ENCODE data around the gene IFI6. TPM values are rescaled to one million over a fixed set of nuclear protein-coding genes. Genes with fewer than 3 reads are reported as not detected.

Gene IFI6
- total and polyA plus RNA-seq, 2 of the 13 experiments (the other 11 are each of a cell fraction or from before 2014, with no cell fraction given): 12.9 to 13.2 TPM

DNA sequence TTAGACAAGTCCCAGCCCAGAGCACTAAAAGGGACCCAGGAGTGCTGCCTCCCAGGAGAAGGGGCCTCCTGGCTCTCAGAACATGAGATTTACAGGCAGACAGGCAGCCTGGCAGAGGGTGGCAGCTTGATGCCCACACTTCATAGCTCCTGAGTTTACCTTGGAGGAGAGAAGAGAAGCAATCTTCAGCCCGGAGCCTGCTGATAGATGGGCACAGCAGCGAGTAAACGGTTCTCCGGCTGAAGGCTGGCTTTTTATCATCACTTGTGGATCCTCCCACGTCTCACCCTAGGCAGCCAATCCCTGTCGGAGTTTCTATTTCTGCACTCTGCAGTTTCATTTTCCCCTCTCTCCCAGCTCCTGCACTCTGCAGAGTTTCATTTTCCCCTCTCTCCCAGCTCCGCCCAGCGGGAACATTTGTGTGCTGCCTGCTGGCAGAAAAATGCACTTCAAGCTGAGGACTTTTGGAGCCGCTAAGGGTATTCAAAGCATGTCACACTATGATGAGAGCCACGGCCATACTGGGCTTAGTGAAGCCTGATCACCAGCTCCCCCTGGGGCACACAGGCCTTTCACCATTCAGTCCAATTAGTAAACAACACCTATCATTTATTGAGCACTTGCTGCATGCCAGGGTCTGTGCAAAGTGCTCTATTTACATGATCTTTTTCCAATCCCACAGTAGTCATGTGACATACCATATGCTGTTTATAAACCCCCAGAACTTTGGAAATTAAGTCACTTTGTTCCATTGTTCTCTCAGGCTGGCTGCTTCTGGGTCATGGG is at the start of gene IFI6 (continued):
- no peak for TF ChIP-seq CEBPG (CRISPR knock-in tag; IDR thresholded peaks at IDR 0.05)
- TF ChIP-seq, protein P1, sequence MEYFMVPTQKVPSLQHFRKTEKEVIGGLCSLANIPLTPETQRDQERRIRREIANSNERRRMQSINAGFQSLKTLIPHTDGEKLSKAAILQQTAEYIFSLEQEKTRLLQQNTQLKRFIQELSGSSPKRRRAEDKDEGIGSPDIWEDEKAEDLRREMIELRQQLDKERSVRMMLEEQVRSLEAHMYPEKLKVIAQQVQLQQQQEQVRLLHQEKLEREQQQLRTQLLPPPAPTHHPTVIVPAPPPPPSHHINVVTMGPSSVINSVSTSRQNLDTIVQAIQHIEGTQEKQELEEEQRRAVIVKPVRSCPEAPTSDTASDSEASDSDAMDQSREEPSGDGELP (IDR thresholded peaks at IDR 0.05; ENCODE audit: borderline replicate concordance, low read depth): peak; percentile 7; the same call in 1 of the 2 replicates
- TF ChIP-seq SALL1 (CRISPR knock-in tag; IDR thresholded peaks at IDR 0.05): peak; percentile 53; the same call in 1 of the 2 replicates
- TF ChIP-seq RFX1 (IDR thresholded peaks at IDR 0.05): no peak
- TF ChIP-seq ZNF770 (CRISPR knock-in tag; IDR thresholded peaks at IDR 0.05): no peak; the same call in 1 of the 2 replicates
- no peak for TF ChIP-seq SRSF4 (IDR thresholded peaks at IDR 0.05; ENCODE audit: low read depth, low read length, poor library complexity, severe bottlenecking)
- TF ChIP-seq ZNF3 (CRISPR knock-in tag; IDR thresholded peaks at IDR 0.05): no peak
- TF ChIP-seq ZSCAN21 (CRISPR knock-in tag; IDR thresholded peaks at IDR 0.05; ENCODE audit: borderline replicate concordance): no peak
- peak; percentile 31; the same call in 1 of the 2 replicates for TF ChIP-seq MAFF (IDR thresholded peaks at IDR 0.05; ENCODE audit: low read depth, low read length)
- TF ChIP-seq KAT7 (CRISPR knock-in tag; IDR thresholded peaks at IDR 0.05; ENCODE audit: borderline replicate concordance): no peak
- TF ChIP-seq, protein P2, sequence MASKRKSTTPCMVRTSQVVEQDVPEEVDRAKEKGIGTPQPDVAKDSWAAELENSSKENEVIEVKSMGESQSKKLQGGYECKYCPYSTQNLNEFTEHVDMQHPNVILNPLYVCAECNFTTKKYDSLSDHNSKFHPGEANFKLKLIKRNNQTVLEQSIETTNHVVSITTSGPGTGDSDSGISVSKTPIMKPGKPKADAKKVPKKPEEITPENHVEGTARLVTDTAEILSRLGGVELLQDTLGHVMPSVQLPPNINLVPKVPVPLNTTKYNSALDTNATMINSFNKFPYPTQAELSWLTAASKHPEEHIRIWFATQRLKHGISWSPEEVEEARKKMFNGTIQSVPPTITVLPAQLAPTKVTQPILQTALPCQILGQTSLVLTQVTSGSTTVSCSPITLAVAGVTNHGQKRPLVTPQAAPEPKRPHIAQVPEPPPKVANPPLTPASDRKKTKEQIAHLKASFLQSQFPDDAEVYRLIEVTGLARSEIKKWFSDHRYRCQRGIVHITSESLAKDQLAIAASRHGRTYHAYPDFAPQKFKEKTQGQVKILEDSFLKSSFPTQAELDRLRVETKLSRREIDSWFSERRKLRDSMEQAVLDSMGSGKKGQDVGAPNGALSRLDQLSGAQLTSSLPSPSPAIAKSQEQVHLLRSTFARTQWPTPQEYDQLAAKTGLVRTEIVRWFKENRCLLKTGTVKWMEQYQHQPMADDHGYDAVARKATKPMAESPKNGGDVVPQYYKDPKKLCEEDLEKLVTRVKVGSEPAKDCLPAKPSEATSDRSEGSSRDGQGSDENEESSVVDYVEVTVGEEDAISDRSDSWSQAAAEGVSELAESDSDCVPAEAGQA (IDR thresholded peaks at IDR 0.05; ENCODE audit: low read depth): no peak
- TF ChIP-seq, protein P2 (CRISPR knock-in tag; IDR thresholded peaks at IDR 0.05; ENCODE audit: borderline replicate concordance): no peak
- no peak for TF ChIP-seq AGO1 (IDR thresholded peaks at IDR 0.05; ENCODE audit: low read depth, low read length, poor library complexity, severe bottlenecking)
- TF ChIP-seq TRIM24 (CRISPR knock-in tag; IDR thresholded peaks at IDR 0.05): no peak
- TF ChIP-seq NFE2 (CRISPR knock-in tag; IDR thresholded peaks at IDR 0.05): no peak
- peak; percentile 51; the same call in 1 of the 2 replicates for TF ChIP-seq ARID4A (CRISPR knock-in tag; IDR thresholded peaks at IDR 0.05; ENCODE audit: borderline replicate concordance)
